OCI-M1 (cell line): ENCODE measurements around the gene MCHR2.

Source experiments
- DNase-seq: peaks from one replicate; lab custom pipeline; 2025; lab: John Stamatoyannopoulos, UW

MCHR2 gene

DNA sequence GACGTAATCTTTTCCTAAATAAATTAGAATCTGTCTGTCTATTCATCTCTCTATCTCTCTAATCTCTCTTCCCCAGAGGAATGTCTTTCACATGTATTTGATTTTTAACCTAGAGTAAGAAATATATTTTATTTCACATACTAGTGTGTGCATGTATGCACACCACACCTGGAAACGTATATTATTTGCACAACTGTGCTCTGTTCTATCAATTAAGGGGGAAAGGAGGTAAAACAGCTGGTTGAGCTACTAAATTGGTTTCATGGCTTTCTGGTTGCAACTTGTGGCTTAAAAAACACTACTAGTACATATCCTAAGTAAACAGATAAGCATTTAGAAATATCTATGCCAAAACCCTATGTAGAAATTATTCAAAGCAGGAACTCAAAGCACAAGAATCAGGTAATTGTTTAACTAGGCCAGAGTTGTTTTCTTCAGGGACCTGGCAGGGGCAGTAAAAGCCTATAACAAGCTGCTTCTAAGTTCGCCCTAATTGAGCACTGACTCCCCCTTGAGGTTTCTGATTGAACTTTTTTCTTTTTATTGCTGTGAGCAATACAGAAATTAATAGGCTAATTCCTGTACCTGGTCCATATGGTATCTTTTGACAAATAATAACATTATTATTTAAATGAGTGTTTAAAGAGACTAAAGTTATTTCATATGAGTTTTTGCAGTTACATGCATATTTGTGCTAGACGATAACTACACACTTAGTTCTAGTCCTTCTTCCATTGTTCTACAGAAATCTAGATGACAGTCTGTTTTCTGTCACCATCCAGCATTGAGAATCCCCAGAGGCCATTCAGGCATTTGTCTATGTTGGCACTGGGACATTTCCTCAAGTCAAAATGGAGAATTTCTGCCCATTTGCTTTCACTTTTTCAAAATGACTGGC, 88.6 kb downstream of the MCHR2 start:
- peak; percentile 78 for DNase-seq

DNA sequence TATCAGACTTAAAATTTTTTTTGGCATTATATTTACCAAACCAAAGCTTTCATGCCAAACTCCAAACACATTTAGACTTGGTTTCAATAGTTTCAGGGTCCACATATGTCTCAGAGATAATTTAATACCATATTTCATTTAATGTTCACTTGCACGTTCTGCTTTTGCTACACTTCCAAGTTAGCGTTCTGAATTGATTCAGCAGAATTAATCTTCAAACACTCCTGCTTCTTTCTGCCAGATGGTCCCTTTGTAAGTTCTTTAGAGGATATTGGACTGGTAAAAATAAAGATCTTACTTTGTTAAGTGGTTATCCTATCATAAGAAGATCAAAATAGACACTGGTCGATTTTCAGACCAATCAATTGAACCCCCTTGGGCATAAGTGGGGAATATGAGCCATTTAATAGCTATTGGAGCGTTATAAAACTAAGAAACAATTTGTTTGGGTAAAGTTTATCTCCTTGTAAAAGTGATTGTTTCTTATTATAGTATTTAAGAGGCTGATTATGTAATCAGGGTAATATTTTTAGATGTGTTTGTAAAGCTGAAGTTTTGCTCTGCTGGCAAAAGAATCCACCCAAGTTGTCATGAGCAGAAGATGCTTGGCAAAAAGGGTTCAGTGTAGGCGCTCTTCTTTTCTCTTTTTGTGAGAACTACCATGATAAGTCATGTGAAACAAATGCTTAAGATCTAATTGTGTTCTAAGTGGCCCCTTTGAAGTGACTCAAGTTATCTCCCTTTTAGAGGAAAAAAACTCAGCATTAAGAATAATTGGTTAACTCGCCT, 92.2 kb downstream of the MCHR2 start:
- no peak for DNase-seq

DNA sequence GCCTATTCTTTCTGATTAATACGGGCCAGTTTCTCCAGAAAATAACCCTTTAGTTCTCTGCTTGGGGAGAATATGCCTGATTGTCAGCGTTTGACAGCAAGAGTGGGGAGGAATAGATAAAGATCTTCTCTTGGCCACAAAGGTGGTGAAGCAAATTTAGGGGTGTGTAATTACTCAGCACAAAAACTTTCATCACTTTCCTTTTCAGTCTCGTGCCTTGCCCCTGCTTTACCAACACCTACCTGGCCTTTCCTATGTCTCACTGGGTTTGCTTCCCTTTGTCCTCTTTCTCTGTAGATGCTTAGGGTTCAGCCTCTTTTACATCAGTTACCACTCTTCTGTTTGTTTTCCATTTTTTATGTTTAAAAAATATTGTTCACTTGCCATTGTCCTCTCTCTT, 99.2 kb downstream of the MCHR2 start:
- DNase-seq, result no peak

DNA sequence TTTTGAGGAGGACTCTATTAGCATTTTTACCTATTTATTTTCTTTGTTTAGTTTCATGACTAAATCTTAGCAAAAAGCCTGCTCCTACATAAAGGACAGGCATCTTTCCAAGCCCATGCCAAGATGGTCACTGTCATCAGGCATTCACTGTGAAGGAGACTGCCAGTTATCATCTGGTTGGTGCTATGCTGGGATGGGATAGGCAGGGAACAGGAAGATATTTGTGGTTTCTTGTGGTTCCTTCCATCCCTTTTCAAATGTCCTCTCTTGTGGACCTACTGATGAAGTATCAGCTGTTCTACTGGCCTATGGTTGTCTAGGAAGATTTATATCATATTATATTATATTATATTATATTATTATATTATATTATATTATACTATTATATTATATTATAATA, 107.0 kb downstream of the MCHR2 start:
- no peak for DNase-seq

DNA sequence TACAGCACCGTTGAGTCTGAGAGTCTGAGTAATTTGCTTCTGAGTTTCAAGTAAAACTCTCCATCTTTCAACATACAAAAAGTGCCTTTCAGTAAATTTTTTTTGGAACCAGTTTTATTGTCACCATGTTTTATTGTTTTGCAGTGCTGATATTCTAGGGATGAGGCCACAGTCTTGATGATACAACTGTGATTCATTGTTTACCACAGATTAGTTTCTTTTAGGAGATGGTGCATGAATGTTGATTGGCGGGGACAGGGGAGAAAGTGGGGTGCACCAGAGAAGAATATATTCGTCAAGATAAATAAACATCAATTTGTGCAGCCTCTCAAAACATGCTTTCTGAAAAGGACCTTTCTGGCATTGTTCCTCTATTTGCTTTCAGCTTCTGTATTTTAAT, 109.0 kb downstream of the MCHR2 start:
- DNase-seq, result no peak

DNA sequence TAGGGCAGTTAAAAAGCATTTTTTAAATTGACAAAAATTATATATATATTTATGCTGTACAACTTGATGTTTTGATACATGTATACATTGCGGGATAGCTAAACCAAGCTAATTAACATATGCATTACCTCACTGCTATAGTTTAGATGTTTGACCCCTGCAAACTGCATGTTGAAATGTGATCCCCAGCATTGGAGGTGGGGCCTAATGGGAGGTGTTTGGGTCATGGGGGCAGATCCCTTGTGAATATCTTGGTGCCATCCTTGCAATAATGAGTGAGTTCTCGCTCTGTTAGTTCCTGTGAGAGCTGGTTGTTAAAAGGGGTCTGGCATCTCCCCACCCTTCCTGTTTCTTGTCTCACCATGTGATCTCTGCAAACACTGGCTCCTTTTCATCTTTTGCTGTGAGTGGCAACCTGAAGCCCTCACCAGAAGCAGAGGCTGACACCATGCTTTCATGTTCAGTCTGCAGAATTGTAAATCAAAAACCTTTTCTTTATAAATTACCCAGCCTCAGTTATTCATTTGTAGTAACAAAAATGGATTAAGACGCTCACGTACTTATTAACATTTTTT, 111.8 kb downstream of the MCHR2 start:
- DNase-seq, result no peak

DNA sequence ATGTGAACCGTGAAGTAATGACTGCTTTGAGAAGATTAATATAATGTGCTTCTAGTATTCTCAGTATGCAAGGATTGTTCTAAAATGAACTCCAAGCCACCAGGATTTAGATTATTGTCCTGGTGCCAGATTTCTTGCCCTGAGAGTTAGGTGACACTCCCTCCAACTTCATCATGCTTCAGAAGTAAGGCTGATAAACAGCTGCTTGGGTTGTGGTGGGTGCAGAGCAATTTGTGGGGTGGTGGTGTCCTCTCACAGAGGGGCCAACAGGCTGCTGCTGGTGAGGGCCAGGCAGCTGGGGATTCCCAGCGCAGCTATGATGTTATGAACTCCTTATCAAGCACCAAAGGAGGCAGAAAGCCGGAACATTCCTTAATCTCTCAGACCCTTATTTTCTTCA, 114.6 kb downstream of the MCHR2 start:
- peak; percentile 55 for DNase-seq

DNA sequence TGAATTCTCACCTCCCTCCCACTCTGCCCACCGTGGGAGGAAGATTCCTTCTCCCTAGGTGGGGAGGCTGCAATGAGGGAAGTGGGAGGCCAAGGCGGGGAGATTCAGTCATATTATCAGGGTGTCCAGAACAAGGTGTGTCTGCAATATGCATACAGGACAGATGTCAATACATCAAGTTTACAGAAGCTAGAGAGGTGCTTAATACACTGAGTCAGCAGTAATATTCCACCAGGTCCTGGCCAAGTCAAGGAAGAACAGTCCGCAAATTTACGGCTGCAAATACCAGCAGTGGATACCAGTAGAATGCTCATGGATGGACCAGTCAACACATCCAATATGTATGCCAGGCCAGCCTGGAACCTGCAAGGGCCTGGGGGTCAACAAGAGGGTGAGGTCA, 119.0 kb downstream of the MCHR2 start:
- no peak for DNase-seq

DNA sequence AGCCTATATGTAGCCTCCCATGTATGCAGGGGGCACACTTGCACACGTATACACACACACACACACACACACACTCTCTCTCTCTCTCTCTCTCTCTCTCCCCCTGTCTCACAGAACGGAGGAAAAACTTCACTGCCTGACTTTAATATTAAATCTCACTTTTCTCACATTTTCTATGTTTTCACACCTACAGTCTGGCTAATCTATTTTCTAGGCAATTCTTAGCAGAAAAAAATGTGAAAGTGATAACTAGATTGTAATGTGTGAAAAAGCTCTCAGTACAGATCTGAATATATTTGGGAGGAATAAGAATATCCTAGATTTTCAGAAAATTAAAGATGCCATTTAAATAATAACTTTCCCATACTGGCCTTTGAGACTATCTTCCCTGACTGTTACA, 120.9 kb downstream of the MCHR2 start:
- DNase-seq, result no peak

DNA sequence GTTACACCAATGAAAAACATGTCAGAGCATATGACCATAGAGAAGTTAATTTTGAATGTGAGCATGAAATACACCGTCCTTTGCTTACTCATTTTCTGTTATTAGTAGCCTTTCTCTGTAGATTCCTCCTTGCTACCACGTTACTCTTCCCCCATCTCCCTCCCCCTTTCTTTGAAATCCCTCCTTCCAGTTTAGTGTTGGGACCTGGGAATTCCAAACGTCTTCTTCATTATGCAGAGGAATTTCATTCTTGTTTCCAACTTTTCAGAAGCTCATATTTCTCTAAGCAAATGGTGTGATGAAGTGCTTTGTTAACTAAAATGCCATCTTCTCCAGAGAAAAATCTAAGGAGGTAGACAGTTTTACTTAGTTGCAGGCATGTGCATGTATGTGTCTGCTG, 122.4 kb downstream of the MCHR2 start:
- DNase-seq, result no peak
